ENCODE data around the gene ANO9.
"Not testable (repeated sequence)": the region's sequence is repeated elsewhere in the genome, so short reads cannot be mapped to it uniquely, and the experiment has no call there.

Gene ANO9

GRCh38 chr11:426851-427250 lies 15.0 kb downstream of the ANO9 start:
- TF ChIP-seq, protein P1, sequence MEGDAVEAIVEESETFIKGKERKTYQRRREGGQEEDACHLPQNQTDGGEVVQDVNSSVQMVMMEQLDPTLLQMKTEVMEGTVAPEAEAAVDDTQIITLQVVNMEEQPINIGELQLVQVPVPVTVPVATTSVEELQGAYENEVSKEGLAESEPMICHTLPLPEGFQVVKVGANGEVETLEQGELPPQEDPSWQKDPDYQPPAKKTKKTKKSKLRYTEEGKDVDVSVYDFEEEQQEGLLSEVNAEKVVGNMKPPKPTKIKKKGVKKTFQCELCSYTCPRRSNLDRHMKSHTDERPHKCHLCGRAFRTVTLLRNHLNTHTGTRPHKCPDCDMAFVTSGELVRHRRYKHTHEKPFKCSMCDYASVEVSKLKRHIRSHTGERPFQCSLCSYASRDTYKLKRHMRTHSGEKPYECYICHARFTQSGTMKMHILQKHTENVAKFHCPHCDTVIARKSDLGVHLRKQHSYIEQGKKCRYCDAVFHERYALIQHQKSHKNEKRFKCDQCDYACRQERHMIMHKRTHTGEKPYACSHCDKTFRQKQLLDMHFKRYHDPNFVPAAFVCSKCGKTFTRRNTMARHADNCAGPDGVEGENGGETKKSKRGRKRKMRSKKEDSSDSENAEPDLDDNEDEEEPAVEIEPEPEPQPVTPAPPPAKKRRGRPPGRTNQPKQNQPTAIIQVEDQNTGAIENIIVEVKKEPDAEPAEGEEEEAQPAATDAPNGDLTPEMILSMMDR (IDR thresholded peaks at IDR 0.05; ENCODE audit: control insufficient read depth, extremely low read depth, insufficient read depth): no peak
- no peak for DNase-seq (ENCODE audit: low read depth)
- no peak overlapping the region for H3K4me3 ChIP-seq (ENCODE audit: low read depth, low read length)

- TF ChIP-seq, protein P1 (IDR thresholded peaks at IDR 0.05; ENCODE audit: control insufficient read depth, extremely low read depth, insufficient read depth): no peak
- DNase-seq (ENCODE audit: low read depth): no peak
- H3K4me3 ChIP-seq (ENCODE audit: low read depth, low read length): no peak overlapping the region
Observed at GRCh38 chr11:425301-425700, 16.5 kb downstream of the ANO9 start.

DNA sequence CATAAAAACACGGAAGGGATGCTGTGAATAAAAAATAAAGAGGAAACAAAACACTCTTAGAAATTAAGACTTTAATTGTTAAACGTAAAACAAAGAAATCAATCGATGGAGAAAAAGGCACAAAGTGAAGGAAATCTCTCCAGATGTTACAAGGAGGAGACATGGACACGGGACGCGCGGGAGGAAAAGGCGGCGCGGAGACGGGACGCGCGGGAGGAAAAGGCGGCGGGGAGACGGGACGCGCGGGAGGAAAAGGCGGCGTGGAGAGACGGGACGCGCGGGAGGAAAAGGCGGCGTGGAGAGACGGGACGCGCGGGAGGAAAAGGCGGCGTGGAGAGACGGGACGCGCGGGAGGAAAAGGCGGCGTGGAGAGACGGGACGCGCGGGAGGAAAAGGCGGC lies 17.0 kb downstream of the ANO9 start:
- not testable (repeated sequence) for DNase-seq (ENCODE audit: low read depth); H3K4me3 ChIP-seq (ENCODE audit: low read depth, low read length)

DNA sequence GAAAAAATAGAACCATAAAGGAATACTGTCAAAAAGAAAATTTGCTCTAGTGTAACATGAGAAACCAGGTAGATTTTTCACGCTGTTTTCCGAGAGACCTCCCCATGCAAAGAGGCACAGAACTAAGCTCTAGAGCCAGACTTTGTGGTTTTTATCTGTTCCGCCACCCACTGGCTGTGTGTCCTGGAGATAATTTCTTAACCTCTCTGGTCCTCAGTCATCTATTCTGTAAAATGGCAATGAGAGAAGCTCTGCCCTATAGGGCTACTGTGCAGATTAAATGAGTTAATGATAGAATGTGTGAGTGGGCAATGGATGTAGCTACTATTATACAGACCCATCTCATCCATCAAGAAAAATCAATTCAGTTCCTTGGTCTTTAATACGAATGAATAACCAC lies 17.6 kb downstream of the ANO9 start:
- DNase-seq (ENCODE audit: low read depth): no peak
- H3K4me3 ChIP-seq (ENCODE audit: low read depth, low read length): no peak overlapping the region
- TF ChIP-seq, protein P1 (IDR thresholded peaks at IDR 0.05; ENCODE audit: control insufficient read depth, extremely low read depth, insufficient read depth): no peak

- no peak for DNase-seq (ENCODE audit: low read depth)
- TF ChIP-seq, protein P1 (IDR thresholded peaks at IDR 0.05; ENCODE audit: control insufficient read depth, extremely low read depth, insufficient read depth): no peak
- H3K4me3 ChIP-seq (ENCODE audit: low read depth, low read length): no peak overlapping the region
Observed at GRCh38 chr11:422249-422656, 19.6 kb downstream of the ANO9 start.

GRCh38 chr11:420911-421321 lies 20.9 kb downstream of the ANO9 start:
- H3K4me3 ChIP-seq (ENCODE audit: low read depth, low read length): no peak overlapping the region
- TF ChIP-seq, protein P1 (IDR thresholded peaks at IDR 0.05; ENCODE audit: control insufficient read depth, extremely low read depth, insufficient read depth): no peak
- DNase-seq (ENCODE audit: low read depth): no peak

- TF ChIP-seq, protein P1 (IDR thresholded peaks at IDR 0.05; ENCODE audit: control insufficient read depth, extremely low read depth, insufficient read depth): no peak
- no peak overlapping the region for H3K4me3 ChIP-seq (ENCODE audit: low read depth, low read length)
- DNase-seq (ENCODE audit: low read depth): no peak
Observed at GRCh38 chr11:420054-420910, 21.5 kb downstream of the ANO9 start.
